GM21381 (cell line): Measurements from ENCODE around the gene LRRC26.

ENCODE experiments used
- ATAC-seq: cut with Tn5 transposase; IDR thresholded peaks from one replicate; pipeline ENCODE4 v1.9.1; 2021; ENCODE audit warnings: mild to moderate bottlenecking, moderate library complexity; ENCODE audit not compliant: unreplicated experiment

The LRRC26 gene, protein sequence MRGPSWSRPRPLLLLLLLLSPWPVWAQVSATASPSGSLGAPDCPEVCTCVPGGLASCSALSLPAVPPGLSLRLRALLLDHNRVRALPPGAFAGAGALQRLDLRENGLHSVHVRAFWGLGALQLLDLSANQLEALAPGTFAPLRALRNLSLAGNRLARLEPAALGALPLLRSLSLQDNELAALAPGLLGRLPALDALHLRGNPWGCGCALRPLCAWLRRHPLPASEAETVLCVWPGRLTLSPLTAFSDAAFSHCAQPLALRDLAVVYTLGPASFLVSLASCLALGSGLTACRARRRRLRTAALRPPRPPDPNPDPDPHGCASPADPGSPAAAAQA

DNA sequence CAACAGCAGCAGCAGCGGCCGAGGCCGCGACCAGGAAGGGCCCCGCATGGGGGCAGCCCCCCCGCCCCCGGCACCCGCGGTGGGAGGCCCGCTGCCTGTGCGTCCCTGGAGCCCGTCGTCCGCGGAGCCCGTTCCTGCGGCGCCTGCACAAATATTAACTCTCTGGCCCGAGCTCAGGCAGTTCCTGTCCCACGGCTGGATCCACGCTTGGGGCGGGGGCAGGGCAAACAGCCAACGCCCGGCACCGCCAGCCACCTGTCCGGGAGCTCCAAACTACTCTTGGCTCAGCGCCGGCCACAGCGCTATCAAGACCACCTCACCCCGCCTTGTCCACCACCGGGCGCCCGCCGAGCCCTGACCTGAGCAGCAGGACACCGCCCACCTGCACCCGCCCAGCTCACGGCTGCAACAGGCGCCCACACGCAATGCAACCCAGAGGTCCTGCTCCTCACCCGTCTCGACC is at the start of gene LRRC26:
Gene LRRC26, minus strand, starts transcription at position 156 of the 463 bp plus-strand sequence. Its CDS starts 108 bp downstream, at position 48.
- no peak for ATAC-seq

DNA sequence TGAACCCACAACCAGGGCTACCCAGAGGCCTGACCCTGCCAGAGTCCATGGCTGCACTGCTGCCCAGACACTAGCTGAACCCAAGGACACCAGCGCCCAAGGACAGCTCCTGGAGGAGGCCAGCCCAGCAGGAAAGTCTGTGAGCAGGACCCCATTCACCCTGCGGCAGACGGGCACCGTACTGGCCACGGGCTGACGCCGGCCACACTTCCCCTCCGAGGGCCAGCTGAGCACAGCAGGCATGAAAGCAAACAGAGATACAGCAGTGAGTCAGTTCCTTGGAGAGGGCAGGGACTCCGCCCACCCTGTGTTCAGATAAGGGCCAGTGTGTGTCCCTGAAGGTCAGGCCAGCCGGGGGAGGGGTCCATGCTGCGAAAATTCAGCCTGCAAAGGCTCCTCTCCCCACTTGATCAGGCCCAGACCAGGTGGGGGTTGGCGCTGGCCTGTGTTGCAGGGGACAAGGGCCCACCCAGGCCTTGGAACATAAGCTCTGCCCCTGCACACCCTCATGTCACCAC is 49.0 kb upstream of the LRRC26 start:
- ATAC-seq = no peak

- ATAC-seq = no peak
Observed at GRCh38 chr9:137218212-137218753, 48.4 kb upstream of the LRRC26 start.

- ATAC-seq = no peak
Observed at GRCh38 chr9:137217276-137218211, 47.7 kb upstream of the LRRC26 start.

DNA sequence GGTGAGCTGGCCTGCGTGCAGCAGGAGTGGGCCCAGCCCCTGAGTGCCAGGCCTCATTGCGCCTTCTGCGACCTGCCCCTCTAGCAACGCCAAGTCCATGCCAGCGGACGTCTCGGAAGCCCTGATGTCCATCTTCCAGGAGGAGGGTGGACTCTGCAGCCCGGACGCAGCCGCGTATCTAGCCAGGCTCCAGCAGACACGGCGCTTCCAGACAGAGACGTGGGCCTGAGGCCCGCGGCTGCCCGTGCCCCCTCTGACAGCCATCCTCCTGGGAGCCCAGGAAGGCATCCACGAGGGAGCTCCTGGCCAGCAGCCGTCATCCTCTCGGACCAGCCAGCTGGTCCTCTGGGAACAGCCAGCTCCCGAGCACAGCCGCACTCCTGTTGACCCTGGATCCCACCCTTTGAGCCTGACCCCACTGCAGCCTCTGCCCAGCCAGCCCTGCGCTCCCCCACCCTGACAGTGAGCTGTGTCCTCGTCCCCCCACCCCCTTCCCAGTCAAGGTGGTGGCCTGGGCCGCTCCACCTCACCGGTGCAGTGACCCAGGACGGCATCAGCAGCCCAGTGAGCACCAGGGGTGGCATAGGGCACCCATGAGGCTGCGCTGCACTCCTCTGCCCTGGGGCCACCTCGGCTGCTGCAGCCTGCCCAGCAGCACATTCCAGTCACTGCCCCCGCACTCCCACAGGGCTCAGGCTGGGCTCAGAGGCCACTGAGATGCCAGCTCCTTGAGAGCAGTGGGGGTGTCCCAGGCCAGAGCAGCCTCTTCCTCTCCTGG is 46.5 kb upstream of the LRRC26 start:
- ATAC-seq = no peak

DNA sequence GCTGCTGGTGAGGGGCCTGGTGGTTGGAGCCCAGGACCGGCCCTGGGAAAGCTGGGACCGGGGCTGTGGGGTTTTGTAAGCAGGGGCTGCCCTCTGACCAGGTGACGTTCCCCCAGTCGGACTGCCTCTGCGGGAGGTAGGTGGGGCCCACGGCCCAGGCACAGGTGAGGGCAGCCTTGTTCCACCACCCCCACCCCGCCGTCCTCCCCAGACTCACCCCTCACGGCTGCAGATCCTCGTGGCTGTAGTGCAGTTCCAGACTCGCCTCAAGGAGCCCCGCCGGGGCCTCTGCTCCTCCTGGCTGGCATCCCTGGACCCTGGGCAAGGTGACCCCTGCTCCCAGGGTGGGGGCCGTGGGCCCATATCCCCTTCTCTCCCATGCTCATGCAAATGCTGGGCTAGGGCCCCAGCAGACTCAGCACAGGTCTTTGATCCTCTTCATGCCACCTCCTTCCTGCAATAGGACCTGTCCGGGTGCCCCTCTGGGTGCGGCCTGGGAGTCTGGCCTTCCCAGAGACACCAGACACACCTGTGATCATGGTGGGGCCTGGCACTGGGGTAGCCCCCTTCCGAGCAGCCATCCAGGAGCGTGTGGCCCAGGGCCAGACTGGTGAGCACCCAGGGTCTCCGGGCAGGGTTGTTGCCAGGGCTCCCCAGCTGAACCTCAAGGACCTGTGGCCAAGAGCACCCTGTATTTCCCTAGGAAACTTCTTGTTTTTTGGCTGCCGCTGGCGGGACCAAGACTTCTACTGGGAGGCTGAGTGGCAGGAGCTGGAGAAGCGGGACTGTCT is 45.5 kb upstream of the LRRC26 start:
- ATAC-seq = no peak

- ATAC-seq = no peak
Observed at GRCh38 chr9:137214620-137215019, 44.8 kb upstream of the LRRC26 start.

DNA sequence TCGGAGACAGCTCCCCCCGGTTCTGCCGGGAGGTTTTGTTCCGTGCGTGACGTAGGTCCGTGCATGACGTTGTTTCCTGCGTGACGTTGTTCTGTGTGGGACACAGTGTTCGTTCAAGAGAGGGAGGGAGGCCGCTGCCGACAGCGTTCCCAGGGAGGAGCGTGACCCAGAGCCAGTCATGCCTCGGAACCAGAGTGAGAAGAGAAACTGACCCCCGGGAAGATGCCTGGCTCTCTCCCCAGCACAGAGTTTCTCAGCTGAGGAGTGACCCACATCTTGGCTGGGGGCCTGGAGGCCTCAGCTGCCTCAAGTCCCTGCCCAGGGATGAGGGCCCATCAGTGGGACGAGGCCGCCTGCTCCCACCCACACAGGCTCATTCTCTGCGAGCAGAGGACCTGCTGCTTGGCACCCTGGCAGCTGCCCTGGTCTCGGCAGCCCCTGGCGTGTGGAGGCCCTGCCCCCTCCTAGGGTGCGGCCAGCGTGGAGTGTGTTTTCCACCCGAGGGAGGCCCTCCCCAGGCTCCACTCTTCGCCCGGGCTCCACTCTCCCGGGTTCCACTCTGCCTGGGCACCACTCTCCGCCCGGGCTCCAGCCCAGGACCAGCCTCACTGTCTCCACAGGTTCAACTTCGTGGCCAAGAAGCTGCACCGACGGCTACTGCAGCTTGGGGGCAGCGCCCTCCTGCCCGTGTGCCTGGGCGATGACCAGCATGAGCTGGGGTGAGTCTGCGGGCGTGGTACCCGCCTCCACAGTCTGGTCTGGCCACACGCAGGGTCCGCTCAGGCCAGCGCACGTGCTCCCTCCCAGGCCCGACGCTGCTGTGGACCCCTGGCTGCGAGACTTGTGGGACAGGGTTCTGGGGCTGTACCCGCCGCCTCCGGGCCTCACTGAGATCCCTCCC is 43.6 kb upstream of the LRRC26 start:
- no peak for ATAC-seq

GRCh38 chr9:137212520-137212919 is 42.7 kb upstream of the LRRC26 start:
- ATAC-seq = no peak

DNA sequence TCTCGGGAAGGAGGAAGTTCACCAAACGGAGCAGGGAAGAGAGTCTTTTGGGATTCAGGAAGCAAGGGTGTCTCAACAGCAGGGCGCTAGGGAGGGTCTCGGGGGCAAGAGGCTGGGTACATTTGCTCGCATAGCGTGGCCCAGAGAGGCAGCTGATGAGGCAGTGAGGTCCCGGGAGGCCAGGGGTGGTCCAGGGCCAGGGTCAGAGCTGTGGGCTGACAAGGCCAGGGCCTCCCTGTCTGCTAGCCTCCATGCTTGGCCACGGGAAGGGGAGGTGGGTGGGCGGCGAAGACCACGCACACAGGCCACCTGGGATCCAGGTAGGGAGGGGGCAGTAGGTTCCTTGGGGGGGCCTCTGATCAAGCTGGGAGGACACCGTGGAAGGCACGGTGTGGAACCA is 41.7 kb upstream of the LRRC26 start:
- ATAC-seq = no peak

DNA sequence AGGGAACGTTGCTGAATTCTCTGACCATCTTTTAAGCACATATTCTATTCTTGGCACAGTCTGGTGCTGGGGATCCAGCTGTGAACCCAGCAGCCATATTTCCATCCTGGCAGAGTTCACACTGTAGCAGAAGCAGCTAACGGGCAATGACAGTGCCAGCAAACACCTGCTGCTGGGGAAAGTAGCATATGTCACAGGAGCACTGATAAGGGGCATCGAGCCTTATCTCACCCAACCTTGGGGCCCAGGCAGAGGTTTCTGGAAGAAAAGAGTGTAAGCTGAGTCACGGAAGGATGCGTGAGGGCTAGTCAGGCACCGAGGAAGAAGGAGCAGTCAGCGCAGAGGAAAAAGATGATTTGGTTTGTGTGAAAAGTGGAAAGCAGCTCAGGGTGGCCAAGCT is 36.8 kb upstream of the LRRC26 start:
- no peak for ATAC-seq

DNA sequence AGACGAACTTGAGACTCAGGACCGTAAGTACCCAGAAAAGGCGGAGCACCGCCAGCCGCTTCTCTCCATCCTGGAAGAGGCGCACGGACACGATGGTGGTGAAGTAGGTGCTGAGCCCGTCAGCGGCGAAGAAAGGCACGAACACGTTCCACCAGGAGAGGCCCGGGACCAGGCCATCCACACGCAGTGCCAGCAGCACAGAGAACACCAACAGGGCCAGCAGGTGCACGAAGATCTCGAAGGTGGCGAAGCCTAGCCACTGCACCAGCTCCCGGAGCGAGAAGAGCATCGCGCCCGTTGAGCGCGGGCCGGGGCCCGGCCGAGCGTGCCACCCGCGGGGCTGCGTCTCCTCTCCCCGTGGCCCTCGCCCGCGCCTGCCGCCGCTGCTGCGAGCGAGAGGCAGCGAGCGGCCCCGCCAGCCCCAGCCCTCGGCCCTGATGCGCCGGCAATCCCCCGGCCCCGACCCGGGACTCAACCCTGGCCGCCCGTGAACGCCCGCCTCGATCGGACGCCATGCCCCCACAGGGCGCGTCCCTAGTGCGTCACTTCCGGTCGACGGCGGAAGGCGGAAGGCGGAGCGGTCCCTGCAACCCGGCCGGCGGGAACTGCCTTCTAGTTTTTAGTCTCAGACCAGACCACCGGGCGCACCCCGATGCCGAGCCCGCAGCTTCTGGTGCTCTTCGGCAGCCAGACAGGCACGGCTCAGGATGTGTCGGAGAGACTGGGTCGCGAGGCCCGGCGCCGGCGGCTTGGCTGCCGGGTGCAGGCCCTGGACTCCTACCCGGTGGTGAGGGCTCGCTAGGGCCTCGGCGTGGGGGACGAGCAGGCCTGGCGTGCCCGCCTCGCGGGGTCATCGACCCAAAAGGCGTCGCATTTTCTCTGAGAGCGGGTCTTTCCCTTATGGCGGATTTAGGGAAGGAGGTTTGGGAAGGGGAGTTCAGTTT is 35.5 kb upstream of the LRRC26 start, which contains the start of the genes NDOR1 and TMEM203:
Gene NDOR1, plus strand, starts transcription at position 575 of the 944 bp plus-strand sequence. Its CDS starts 78 bp downstream, at position 653.
Gene TMEM203, minus strand, starts transcription at position 523 of the 944 bp plus-strand sequence. Its CDS starts 234 bp downstream, at position 289.
- no peak for ATAC-seq

DNA sequence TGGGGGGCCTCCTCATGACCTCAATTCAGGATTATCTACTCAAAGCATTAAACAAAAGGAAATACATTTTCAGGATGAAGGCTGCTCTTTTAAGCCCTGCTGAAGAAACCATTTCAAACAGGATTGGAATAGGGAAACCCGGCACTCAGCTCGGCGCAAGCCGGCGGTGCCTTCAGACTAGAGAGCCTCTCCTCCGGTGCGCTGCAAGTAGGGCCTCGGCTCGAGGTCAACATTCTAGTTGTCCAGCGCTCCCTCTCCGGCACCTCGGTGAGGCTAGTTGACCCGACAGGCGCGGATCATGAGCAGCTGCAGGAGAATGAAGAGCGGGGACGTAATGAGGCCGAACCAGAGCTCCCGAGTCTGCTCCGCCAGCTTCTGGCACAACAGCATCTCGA is 34.9 kb upstream of the LRRC26 start:
- no peak for ATAC-seq

GRCh38 chr9:137202966-137203365 is 33.1 kb upstream of the LRRC26 start:
- ATAC-seq = no peak

- ATAC-seq = no peak
Observed at GRCh38 chr9:137201205-137201868, 31.5 kb upstream of the LRRC26 start.

GRCh38 chr9:137200311-137201204 is 30.7 kb upstream of the LRRC26 start, which contains the start of gene TPRN:
TSS of gene TPRN (minus strand) at chr9:137200741. CDS start at chr9:137200711, 30 bp downstream.
- peak; percentile 84 for ATAC-seq
